ENCODE data around the gene ABCA5.

- no peak for TF ChIP-seq POLR2A (IDR thresholded peaks at IDR 0.05)
- no peak for TF ChIP-seq CTCF (IDR thresholded peaks at IDR 0.05)
- TF ChIP-seq EP300 (IDR thresholded peaks at IDR 0.05) = no peak
Measured at GRCh38 chr17:69239611-69240600, 87.0 kb downstream of the ABCA5 start.

Measured in upper lobe of left lung (tissue), 4 donors.